Measurements from ENCODE around the gene DDC. TPM values are rescaled to one million over a fixed set of nuclear protein-coding genes. Genes with fewer than 3 reads are reported as not detected.
A peak's percentile ranks its signal among the peaks of the same experiment; 100 is the strongest.
"Not testable (repeated sequence)": the region's sequence is repeated elsewhere in the genome, so short reads cannot be mapped to it uniquely, and the experiment has no call there.

The DDC gene
- total RNA-seq, 1 experiment from 2014 or later: not detected

DNA sequence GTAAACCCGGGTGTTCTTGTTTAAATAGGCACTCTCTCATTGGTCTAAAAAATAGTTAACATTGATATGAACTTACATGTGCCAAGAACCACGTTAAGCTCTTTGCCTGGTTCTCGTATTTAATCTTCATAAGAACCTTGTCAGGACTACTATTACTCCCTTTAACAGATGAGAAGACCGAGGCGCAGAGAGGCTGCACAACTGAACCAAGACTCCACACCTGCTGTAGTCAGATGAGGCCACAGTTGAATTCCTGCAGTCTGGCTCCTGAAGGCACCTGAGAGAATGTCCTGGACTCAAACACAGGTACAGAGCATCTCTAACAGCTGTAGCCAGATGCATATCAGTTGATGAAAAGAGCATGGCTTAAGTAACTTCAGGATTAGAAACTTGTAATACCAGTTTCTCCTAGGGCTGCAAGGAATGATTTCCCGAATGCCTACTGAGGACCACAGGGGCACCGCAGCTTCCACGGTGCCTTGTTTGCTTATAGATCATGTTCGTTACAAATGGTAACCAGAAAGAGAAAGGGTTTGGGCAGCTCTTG lies 9.5 kb downstream of the DDC start:
- H4K20me1 ChIP-seq (ENCODE audit: insufficient read depth, low read depth, low read length): no peaks in the 10 kb centered on the region
- no peaks in the 10 kb centered on the region for H3K79me2 ChIP-seq (ENCODE audit: low read length)
- no peak overlapping the region for H3K4me2 ChIP-seq (ENCODE audit: low read depth, low read length, poor library complexity, severe bottlenecking)
- no peaks in the 10 kb centered on the region for H3K36me3 ChIP-seq (ENCODE audit: insufficient read depth, low read length)
- no peak overlapping the region for H3K27ac ChIP-seq (ENCODE audit: low read length)
- no peaks in the 10 kb centered on the region for H3K9me2 ChIP-seq (replicated peaks; ENCODE audit: insufficient read depth, low read length)
- H3K4me3 ChIP-seq (ENCODE audit: low read length): no peak overlapping the region
- DNase-seq: no peak
- no peak overlapping the region for H3K9ac ChIP-seq (ENCODE audit: low read length)
- no peaks in the 10 kb centered on the region for H3K9me3 ChIP-seq (ENCODE audit: low read length)
- H2AFZ ChIP-seq (ENCODE audit: low read length): no peak overlapping the region
- H3K4me1 ChIP-seq (ENCODE audit: low read length): no peaks in the 10 kb centered on the region
- no peaks in the 10 kb centered on the region for H3K27me3 ChIP-seq (ENCODE audit: low read length)

DNA sequence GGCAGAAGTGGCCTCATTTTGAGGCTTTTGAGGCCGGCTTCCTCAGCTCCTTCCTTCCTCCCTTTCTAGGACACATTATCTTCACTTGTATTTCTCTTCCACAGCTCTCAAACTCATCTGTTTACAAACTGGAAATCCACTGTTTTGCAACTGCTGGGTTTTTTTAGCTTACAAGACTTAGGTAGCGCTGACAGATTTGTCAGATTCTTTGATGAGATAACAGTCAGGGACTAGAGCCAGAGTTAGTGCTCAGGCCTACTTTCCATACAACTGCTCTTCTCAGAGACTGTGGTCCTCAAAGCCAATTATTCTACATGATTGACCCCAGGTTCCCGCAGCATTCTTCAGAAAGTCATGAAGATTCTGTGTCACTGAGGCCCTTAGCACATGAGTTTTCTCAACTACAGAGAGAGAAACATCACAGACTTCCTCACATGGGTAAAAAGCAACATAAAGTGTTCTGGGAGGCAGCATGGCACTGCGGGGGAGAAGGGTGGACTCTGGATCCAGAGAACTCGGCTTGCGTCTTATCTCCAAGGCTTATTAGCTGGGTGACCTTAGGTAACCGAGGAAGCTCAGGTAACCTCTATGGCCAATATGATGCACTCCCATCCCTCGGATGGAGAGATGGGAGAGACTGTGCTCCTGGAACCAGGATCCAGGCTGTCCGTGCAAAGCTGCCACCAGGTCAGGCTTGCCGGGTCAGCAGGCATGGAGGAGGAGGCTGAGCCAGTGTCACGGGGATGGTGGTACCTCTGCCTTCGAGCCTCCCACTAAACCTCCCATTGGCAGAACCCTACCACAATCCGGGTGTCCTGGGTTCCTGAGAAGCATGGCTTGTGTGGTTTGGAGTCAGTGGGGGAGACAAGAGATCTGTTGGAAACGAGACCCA lies 10.5 kb downstream of the DDC start:
- H3K9me3 ChIP-seq (ENCODE audit: low read length): no peaks in the 10 kb centered on the region
- no peaks in the 10 kb centered on the region for H3K4me1 ChIP-seq (ENCODE audit: low read length)
- no peak for DNase-seq
- no peaks in the 10 kb centered on the region for H3K79me2 ChIP-seq (ENCODE audit: low read length)
- H3K27ac ChIP-seq (ENCODE audit: low read length): no peak overlapping the region
- H3K27me3 ChIP-seq (ENCODE audit: low read length): no peaks in the 10 kb centered on the region
- no peaks in the 10 kb centered on the region for H3K36me3 ChIP-seq (ENCODE audit: insufficient read depth, low read length)
- H3K9ac ChIP-seq (ENCODE audit: low read length): no peak overlapping the region
- no peak overlapping the region for H3K4me3 ChIP-seq (ENCODE audit: low read length)
- H4K20me1 ChIP-seq (ENCODE audit: insufficient read depth, low read depth, low read length): no peaks in the 10 kb centered on the region
- no peaks in the 10 kb centered on the region for H3K9me2 ChIP-seq (replicated peaks; ENCODE audit: insufficient read depth, low read length)
- H2AFZ ChIP-seq (ENCODE audit: low read length): no peak overlapping the region
- no peak overlapping the region for H3K4me2 ChIP-seq (ENCODE audit: low read depth, low read length, poor library complexity, severe bottlenecking)

DNA sequence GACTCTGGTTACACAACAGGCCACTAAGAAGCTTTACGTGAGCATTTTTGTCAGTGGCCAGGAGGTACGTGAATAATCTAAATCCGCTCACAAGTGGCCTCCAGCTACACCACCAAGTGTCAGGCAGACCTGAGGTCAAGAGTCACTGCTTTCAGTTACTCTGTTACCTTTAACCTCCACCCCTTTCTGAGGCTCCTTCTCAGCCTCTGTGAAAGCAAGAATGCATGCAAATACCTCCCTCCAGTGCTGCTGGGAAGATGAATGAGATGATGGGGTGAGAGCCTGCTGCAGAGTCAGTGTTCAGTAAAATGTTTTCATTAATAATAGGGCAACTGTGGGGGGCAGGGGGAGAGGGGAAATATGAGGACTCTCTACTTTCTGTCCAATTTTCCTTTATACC lies 11.2 kb downstream of the DDC start:
- no peak for DNase-seq
- no peak overlapping the region for H2AFZ ChIP-seq (ENCODE audit: low read length)
- H3K27ac ChIP-seq (ENCODE audit: low read length): no peak overlapping the region
- H3K36me3 ChIP-seq (ENCODE audit: insufficient read depth, low read length): no peaks in the 10 kb centered on the region
- no peaks in the 10 kb centered on the region for H4K20me1 ChIP-seq (ENCODE audit: insufficient read depth, low read depth, low read length)
- H3K9me2 ChIP-seq (replicated peaks; ENCODE audit: insufficient read depth, low read length): no peaks in the 10 kb centered on the region
- no peaks in the 10 kb centered on the region for H3K9me3 ChIP-seq (ENCODE audit: low read length)
- no peak overlapping the region for H3K4me2 ChIP-seq (ENCODE audit: low read depth, low read length, poor library complexity, severe bottlenecking)
- H3K27me3 ChIP-seq (ENCODE audit: low read length): no peaks in the 10 kb centered on the region
- H3K9ac ChIP-seq (ENCODE audit: low read length): no peak overlapping the region
- no peaks in the 10 kb centered on the region for H3K79me2 ChIP-seq (ENCODE audit: low read length)
- H3K4me3 ChIP-seq (ENCODE audit: low read length): no peak overlapping the region
- H3K4me1 ChIP-seq (ENCODE audit: low read length): no peaks in the 10 kb centered on the region

GRCh38 chr7:50552921-50553320 lies 12.3 kb downstream of the DDC start:
- H2AFZ ChIP-seq (ENCODE audit: low read length): no peak overlapping the region
- no peak overlapping the region for H3K27ac ChIP-seq (ENCODE audit: low read length)
- no peaks in the 10 kb centered on the region for H4K20me1 ChIP-seq (ENCODE audit: insufficient read depth, low read depth, low read length)
- no peaks in the 10 kb centered on the region for H3K36me3 ChIP-seq (ENCODE audit: insufficient read depth, low read length)
- no peaks in the 10 kb centered on the region for H3K9me3 ChIP-seq (ENCODE audit: low read length)
- peak; percentile 48 for DNase-seq
- no peak overlapping the region for H3K9ac ChIP-seq (ENCODE audit: low read length)
- H3K4me3 ChIP-seq (ENCODE audit: low read length): no peak overlapping the region
- no peak overlapping the region for H3K4me2 ChIP-seq (ENCODE audit: low read depth, low read length, poor library complexity, severe bottlenecking)
- H3K9me2 ChIP-seq (replicated peaks; ENCODE audit: insufficient read depth, low read length): no peaks in the 10 kb centered on the region
- no peaks in the 10 kb centered on the region for H3K79me2 ChIP-seq (ENCODE audit: low read length)
- no peaks in the 10 kb centered on the region for H3K27me3 ChIP-seq (ENCODE audit: low read length)
- H3K4me1 ChIP-seq (ENCODE audit: low read length): no peaks in the 10 kb centered on the region

DNA sequence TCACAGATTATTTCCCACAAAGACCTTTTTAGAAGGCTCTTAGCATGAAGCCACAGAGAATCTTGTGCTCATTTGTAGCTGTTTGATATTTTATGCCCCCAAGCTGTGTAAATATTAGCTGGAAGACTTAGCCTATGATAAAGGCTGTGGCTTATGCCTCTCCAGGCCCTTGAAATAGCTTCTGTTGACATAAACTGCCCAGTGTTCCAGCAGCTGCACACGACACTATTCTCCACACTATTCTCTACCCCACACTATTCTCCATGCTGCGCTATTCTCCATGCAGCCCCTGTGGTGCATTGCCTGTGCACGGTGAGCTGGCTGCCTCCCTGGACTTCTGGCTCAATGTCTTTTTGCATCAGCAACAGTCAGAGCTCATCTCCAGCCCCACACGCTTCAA lies 13.1 kb downstream of the DDC start:
- Histone ChIP-seq H3K27me3 (ENCODE audit: low read length) (no peaks in the 10 kb centered on the region), H3K9me2 (replicated peaks; ENCODE audit: insufficient read depth, low read length) (no peaks in the 10 kb centered on the region), H3K9me3 (ENCODE audit: low read length) (no peaks in the 10 kb centered on the region), H2AFZ (ENCODE audit: low read length) (no peak overlapping the region), H3K79me2 (ENCODE audit: low read length) (no peaks in the 10 kb centered on the region), H3K4me1 (ENCODE audit: low read length) (no peaks in the 10 kb centered on the region), H3K4me2 (ENCODE audit: low read depth, low read length, poor library complexity, severe bottlenecking) (no peak overlapping the region), H3K4me3 (ENCODE audit: low read length) (no peak overlapping the region), H3K36me3 (ENCODE audit: insufficient read depth, low read length) (no peaks in the 10 kb centered on the region), H3K27ac (ENCODE audit: low read length) (no peak overlapping the region), H4K20me1 (ENCODE audit: insufficient read depth, low read depth, low read length) (no peaks in the 10 kb centered on the region), H3K9ac (ENCODE audit: low read length) (no peak overlapping the region)
- DNase-seq: no peak

DNA sequence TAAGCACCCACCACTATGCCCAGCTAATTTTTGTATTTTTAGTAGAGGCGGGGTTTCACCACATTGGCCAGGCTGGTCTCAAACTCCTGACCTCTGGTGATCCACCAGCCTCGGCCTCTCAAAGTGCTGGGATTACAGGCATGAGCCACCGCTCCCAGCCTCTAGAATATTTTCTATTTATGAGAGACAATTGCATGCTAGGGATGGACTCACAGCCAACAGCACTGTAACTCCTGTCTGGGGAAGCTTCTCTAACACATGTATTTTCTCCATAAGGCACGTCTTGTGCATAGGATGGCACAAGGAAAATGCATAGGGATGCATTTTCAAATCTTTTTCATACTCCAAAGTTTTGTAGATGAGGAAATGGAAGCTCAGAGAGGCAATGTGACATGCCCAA lies 19.6 kb downstream of the DDC start:
- not testable (repeated sequence) for H3K9ac ChIP-seq (ENCODE audit: low read length); H3K27ac ChIP-seq (ENCODE audit: low read length); H3K4me2 ChIP-seq (ENCODE audit: low read depth, low read length, poor library complexity, severe bottlenecking); H3K4me3 ChIP-seq (ENCODE audit: low read length); H3K9me3 ChIP-seq (ENCODE audit: low read length); H4K20me1 ChIP-seq (ENCODE audit: insufficient read depth, low read depth, low read length); H3K79me2 ChIP-seq (ENCODE audit: low read length); H2AFZ ChIP-seq (ENCODE audit: low read length); H3K9me2 ChIP-seq (replicated peaks; ENCODE audit: insufficient read depth, low read length); H3K36me3 ChIP-seq (ENCODE audit: insufficient read depth, low read length); H3K27me3 ChIP-seq (ENCODE audit: low read length); H3K4me1 ChIP-seq (ENCODE audit: low read length); DNase-seq

DNA sequence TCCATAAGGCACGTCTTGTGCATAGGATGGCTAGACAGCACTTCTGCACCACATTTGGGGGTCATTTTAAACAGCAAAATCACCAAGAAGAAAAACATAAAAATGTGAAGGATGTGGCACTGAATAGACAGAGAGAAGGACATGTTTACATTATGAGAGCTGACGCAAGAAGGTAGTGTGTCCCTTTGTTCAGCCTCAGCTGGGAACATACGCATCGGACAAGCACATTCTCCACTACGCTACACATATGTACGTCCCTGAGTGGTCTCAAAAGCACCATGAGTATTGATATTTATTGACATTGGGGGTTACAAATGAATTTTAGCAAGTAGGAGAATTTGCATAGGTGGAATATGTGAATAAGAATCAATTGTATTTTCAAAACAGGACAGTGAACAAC lies 20.2 kb downstream of the DDC start:
- no peak overlapping the region for H2AFZ ChIP-seq (ENCODE audit: low read length)
- H3K36me3 ChIP-seq (ENCODE audit: insufficient read depth, low read length): no peaks in the 10 kb centered on the region
- H3K27ac ChIP-seq (ENCODE audit: low read length): no peak overlapping the region
- no peak for DNase-seq
- no peaks in the 10 kb centered on the region for H4K20me1 ChIP-seq (ENCODE audit: insufficient read depth, low read depth, low read length)
- H3K27me3 ChIP-seq (ENCODE audit: low read length): no peaks in the 10 kb centered on the region
- no peaks in the 10 kb centered on the region for H3K79me2 ChIP-seq (ENCODE audit: low read length)
- no peaks in the 10 kb centered on the region for H3K4me1 ChIP-seq (ENCODE audit: low read length)
- H3K9ac ChIP-seq (ENCODE audit: low read length): no peak overlapping the region
- H3K4me3 ChIP-seq (ENCODE audit: low read length): no peak overlapping the region
- no peaks in the 10 kb centered on the region for H3K9me3 ChIP-seq (ENCODE audit: low read length)
- H3K9me2 ChIP-seq (replicated peaks; ENCODE audit: insufficient read depth, low read length): no peaks in the 10 kb centered on the region
- H3K4me2 ChIP-seq (ENCODE audit: low read depth, low read length, poor library complexity, severe bottlenecking): no peak overlapping the region

- no peaks in the 10 kb centered on the region for H3K79me2 ChIP-seq (ENCODE audit: low read length)
- no peaks in the 10 kb centered on the region for H3K9me2 ChIP-seq (replicated peaks; ENCODE audit: insufficient read depth, low read length)
- H3K4me1 ChIP-seq (ENCODE audit: low read length): no peaks in the 10 kb centered on the region
- no peak overlapping the region for H3K27ac ChIP-seq (ENCODE audit: low read length)
- H3K4me3 ChIP-seq (ENCODE audit: low read length): no peak overlapping the region
- no peaks in the 10 kb centered on the region for H3K9me3 ChIP-seq (ENCODE audit: low read length)
- no peaks in the 10 kb centered on the region for H3K36me3 ChIP-seq (ENCODE audit: insufficient read depth, low read length)
- DNase-seq: no peak
- H4K20me1 ChIP-seq (ENCODE audit: insufficient read depth, low read depth, low read length): no peaks in the 10 kb centered on the region
- H3K4me2 ChIP-seq (ENCODE audit: low read depth, low read length, poor library complexity, severe bottlenecking): no peak overlapping the region
- no peak overlapping the region for H3K9ac ChIP-seq (ENCODE audit: low read length)
- no peaks in the 10 kb centered on the region for H3K27me3 ChIP-seq (ENCODE audit: low read length)
- no peak overlapping the region for H2AFZ ChIP-seq (ENCODE audit: low read length)
These were observed 21.3 kb downstream of the DDC start for GRCh38 chr7:50543776-50544442.
